Measurements from ENCODE around the gene TRIM67.
"Not testable (repeated sequence)": the region's sequence is repeated elsewhere in the genome, so short reads cannot be mapped to it uniquely, and the experiment has no call there.

TRIM67 gene

GRCh38 chr1:231211005-231211857, 49.4 kb downstream of the TRIM67 start:
- Histone ChIP-seq H3K27ac (ENCODE audit: low read length) (no peak overlapping the region), H3K27me3 (ENCODE audit: low read depth, low read length) (no peaks in the 10 kb centered on the region), H3K9me3 (ENCODE audit: control insufficient read depth in 1 of 2, low read length in 2 of 2) (no peaks in the 10 kb centered on the region), H3K4me1 (ENCODE audit: control insufficient read depth in 1 of 2, insufficient read depth in 2 of 2, low read length in 2 of 2) (peaks cover 0 to 8% of the 10 kb centered on the region in 2 donors), H3K4me3 (ENCODE audit: low read depth in 1 of 2, low read length in 2 of 2) (peak overlapping the region; percentile 67 to 68), H3K36me3 (ENCODE audit: control insufficient read depth in 1 of 2, insufficient read depth in 2 of 2, low read length in 2 of 2) (no peaks in the 10 kb centered on the region)

- H3K4me1 ChIP-seq (ENCODE audit: control insufficient read depth in 1 of 2, insufficient read depth in 2 of 2, low read length in 2 of 2); H3K36me3 ChIP-seq (ENCODE audit: control insufficient read depth in 1 of 2, insufficient read depth in 2 of 2, low read length in 2 of 2); H3K27me3 ChIP-seq (ENCODE audit: low read depth, low read length); H3K4me3 ChIP-seq (ENCODE audit: low read depth in 1 of 2, low read length in 2 of 2); H3K9me3 ChIP-seq (ENCODE audit: control insufficient read depth in 1 of 2, low read length in 2 of 2); H3K27ac ChIP-seq (ENCODE audit: low read length): not testable (repeated sequence)
These were observed 50.4 kb downstream of the TRIM67 start for GRCh38 chr1:231212301-231212700.

- no peaks in the 10 kb centered on the region for H3K9me3 ChIP-seq (ENCODE audit: control insufficient read depth in 1 of 2, low read length in 2 of 2)
- H3K4me1 ChIP-seq (ENCODE audit: control insufficient read depth in 1 of 2, insufficient read depth in 2 of 2, low read length in 2 of 2) = peaks cover 0 to 8% of the 10 kb centered on the region in 2 donors
- no peak overlapping the region for H3K27ac ChIP-seq (ENCODE audit: low read length)
- H3K27me3 ChIP-seq (ENCODE audit: low read depth, low read length) = no peaks in the 10 kb centered on the region
- H3K4me3 ChIP-seq (ENCODE audit: low read depth in 1 of 2, low read length in 2 of 2) = no peak overlapping the region
- no peaks in the 10 kb centered on the region for H3K36me3 ChIP-seq (ENCODE audit: control insufficient read depth in 1 of 2, insufficient read depth in 2 of 2, low read length in 2 of 2)
These were observed 52.1 kb downstream of the TRIM67 start for GRCh38 chr1:231213831-231214573.

- H3K27me3 ChIP-seq (ENCODE audit: low read depth, low read length) = no peaks in the 10 kb centered on the region
- no peak overlapping the region for H3K27ac ChIP-seq (ENCODE audit: low read length)
- no peaks in the 10 kb centered on the region for H3K9me3 ChIP-seq (ENCODE audit: control insufficient read depth in 1 of 2, low read length in 2 of 2)
- peaks cover 0 to 8% of the 10 kb centered on the region in 2 donors for H3K4me1 ChIP-seq (ENCODE audit: control insufficient read depth in 1 of 2, insufficient read depth in 2 of 2, low read length in 2 of 2)
- no peaks in the 10 kb centered on the region for H3K36me3 ChIP-seq (ENCODE audit: control insufficient read depth in 1 of 2, insufficient read depth in 2 of 2, low read length in 2 of 2)
- no peak overlapping the region for H3K4me3 ChIP-seq (ENCODE audit: low read depth in 1 of 2, low read length in 2 of 2)
These were observed 53.2 kb downstream of the TRIM67 start for GRCh38 chr1:231214918-231215680.

DNA sequence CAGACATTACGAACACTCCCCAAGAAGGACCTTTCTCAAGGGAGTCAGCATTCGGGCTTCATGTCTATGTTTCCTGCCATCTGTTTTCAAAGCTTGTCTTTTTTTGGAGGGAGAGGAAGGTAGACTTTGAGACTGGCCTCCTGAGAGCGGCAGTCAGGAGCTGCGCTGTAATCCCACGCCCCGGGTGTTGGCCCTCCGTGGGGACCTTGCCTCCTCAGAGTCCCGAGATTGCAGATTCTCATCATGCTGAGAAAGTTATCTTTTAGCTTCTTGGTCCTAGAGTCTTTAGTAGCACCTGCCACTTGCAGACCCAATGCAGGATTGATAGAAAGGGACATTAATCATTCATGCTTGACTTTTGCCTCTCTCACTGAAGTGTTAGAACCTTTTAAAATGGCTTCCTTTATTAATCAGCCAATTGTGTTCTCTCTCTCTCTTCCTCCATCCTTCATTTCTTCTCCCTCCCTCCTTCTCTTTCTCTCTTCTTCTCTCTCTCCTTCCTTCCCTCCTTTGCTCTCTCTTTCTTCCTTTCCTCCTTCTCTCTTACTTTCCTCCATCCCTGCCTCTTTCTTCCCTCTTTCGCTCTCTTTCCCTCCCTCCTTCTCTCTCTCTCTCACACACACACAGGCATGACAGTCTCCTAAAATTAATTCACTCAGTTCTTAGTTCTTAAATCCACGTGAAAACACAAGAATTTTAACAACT, 54.0 kb downstream of the TRIM67 start:
- Histone ChIP-seq H3K27ac (ENCODE audit: low read length) (no peak overlapping the region), H3K36me3 (ENCODE audit: control insufficient read depth in 1 of 2, insufficient read depth in 2 of 2, low read length in 2 of 2) (no peaks in the 10 kb centered on the region), H3K4me3 (ENCODE audit: low read depth in 1 of 2, low read length in 2 of 2) (no peak overlapping the region), H3K4me1 (ENCODE audit: control insufficient read depth in 1 of 2, insufficient read depth in 2 of 2, low read length in 2 of 2) (peaks cover 0 to 8% of the 10 kb centered on the region in 2 donors), H3K27me3 (ENCODE audit: low read depth, low read length) (no peaks in the 10 kb centered on the region), H3K9me3 (ENCODE audit: control insufficient read depth in 1 of 2, low read length in 2 of 2) (no peaks in the 10 kb centered on the region)

DNA sequence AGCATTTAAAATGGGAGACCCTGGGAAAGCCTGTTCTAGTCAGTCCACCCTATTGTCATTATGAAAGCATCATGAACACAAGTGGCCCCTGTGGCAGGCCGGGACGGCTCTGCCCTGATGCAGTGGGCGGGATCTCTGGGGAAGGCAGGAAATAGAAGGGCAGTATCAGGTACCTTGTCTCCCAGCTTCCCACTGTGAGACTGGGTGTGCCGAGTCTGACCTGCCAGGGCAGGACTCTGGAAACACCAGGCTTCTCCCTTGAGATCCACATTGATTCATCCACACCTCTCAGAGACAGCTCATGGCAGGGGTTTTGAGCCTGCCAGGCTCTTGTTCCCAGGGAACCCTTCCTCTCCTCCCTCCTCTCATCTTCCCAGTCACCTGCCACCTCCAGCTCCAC, 54.6 kb downstream of the TRIM67 start:
- H3K27ac ChIP-seq (ENCODE audit: low read length) = no peak overlapping the region
- no peaks in the 10 kb centered on the region for H3K27me3 ChIP-seq (ENCODE audit: low read depth, low read length)
- peaks cover 0 to 2% of the 10 kb centered on the region in 2 donors for H3K4me1 ChIP-seq (ENCODE audit: control insufficient read depth in 1 of 2, insufficient read depth in 2 of 2, low read length in 2 of 2)
- no peaks in the 10 kb centered on the region for H3K9me3 ChIP-seq (ENCODE audit: control insufficient read depth in 1 of 2, low read length in 2 of 2)
- no peaks in the 10 kb centered on the region for H3K36me3 ChIP-seq (ENCODE audit: control insufficient read depth in 1 of 2, insufficient read depth in 2 of 2, low read length in 2 of 2)
- no peak overlapping the region for H3K4me3 ChIP-seq (ENCODE audit: low read depth in 1 of 2, low read length in 2 of 2)

GRCh38 chr1:231217056-231217455, 55.2 kb downstream of the TRIM67 start:
- no peaks in the 10 kb centered on the region for H3K27me3 ChIP-seq (ENCODE audit: low read depth, low read length)
- H3K9me3 ChIP-seq (ENCODE audit: control insufficient read depth in 1 of 2, low read length in 2 of 2) = no peaks in the 10 kb centered on the region
- H3K27ac ChIP-seq (ENCODE audit: low read length) = no peak overlapping the region
- no peak overlapping the region for H3K4me3 ChIP-seq (ENCODE audit: low read depth in 1 of 2, low read length in 2 of 2)
- H3K36me3 ChIP-seq (ENCODE audit: control insufficient read depth in 1 of 2, insufficient read depth in 2 of 2, low read length in 2 of 2) = no peaks in the 10 kb centered on the region
- no peaks in the 10 kb centered on the region for H3K4me1 ChIP-seq (ENCODE audit: control insufficient read depth in 1 of 2, insufficient read depth in 2 of 2, low read length in 2 of 2)

GRCh38 chr1:231218078-231218477, 56.2 kb downstream of the TRIM67 start:
- Histone ChIP-seq H3K4me1 (ENCODE audit: control insufficient read depth in 1 of 2, insufficient read depth in 2 of 2, low read length in 2 of 2) (no peaks in the 10 kb centered on the region), H3K9me3 (ENCODE audit: control insufficient read depth in 1 of 2, low read length in 2 of 2) (no peaks in the 10 kb centered on the region), H3K27me3 (ENCODE audit: low read depth, low read length) (no peaks in the 10 kb centered on the region), H3K27ac (ENCODE audit: low read length) (no peak overlapping the region), H3K36me3 (ENCODE audit: control insufficient read depth in 1 of 2, insufficient read depth in 2 of 2, low read length in 2 of 2) (no peaks in the 10 kb centered on the region), H3K4me3 (ENCODE audit: low read depth in 1 of 2, low read length in 2 of 2) (no peak overlapping the region)

DNA sequence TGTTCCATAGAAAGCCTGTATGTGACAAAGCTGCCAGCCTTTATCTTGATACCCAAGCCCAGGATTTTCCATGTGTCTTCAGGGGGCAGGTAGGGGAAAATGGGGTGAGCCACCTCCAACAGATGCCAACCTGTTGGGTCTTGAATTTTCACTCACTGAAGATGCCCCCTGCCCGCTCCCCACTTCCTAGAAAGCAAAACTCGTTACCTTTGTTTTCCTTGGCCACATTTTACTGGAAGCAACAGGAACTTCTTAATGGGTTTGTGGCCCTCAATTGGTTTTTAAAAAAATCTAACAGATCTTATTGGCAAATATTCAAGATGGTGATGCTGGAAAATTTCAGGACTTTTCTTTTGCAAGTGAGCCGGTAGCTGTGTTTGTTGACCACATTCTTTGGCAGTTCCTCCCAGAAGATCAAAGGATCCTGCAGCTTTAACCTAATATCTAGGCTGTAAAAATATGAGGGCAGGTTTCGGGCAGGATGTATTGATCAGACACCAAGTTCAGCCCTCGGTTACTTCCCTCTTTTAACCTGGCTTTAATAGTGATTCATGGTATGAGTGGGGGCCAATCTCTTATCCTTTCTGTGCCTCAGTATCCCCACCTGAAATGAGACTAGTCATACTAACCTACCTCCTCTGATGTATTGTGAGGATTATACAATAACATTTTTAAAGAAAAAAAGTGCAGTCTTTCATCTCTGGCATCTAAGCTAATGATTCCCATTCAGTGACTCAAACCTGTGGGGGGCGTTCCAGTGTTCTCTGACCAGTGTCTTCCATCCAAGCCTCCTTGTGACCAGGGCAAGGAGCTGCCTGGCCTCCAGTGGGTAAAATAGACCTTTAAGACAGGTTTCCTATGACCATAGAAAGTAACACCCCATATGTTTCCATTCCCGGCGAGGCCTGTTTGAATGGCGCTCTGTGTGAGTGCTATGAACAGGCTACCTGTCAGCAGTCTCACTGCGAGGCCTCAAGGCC, 57.9 kb downstream of the TRIM67 start:
- H3K27me3 ChIP-seq (ENCODE audit: low read depth, low read length) = no peaks in the 10 kb centered on the region
- H3K4me1 ChIP-seq (ENCODE audit: control insufficient read depth in 1 of 2, insufficient read depth in 2 of 2, low read length in 2 of 2) = no peaks in the 10 kb centered on the region
- peaks cover 13 to 14% of the 10 kb centered on the region in 2 donors for H3K36me3 ChIP-seq (ENCODE audit: control insufficient read depth in 1 of 2, insufficient read depth in 2 of 2, low read length in 2 of 2)
- H3K4me3 ChIP-seq (ENCODE audit: low read depth in 1 of 2, low read length in 2 of 2) = no peak overlapping the region
- no peak overlapping the region for H3K27ac ChIP-seq (ENCODE audit: low read length)
- no peaks in the 10 kb centered on the region for H3K9me3 ChIP-seq (ENCODE audit: control insufficient read depth in 1 of 2, low read length in 2 of 2)

- no peaks in the 10 kb centered on the region for H3K9me3 ChIP-seq (ENCODE audit: control insufficient read depth in 1 of 2, low read length in 2 of 2)
- H3K36me3 ChIP-seq (ENCODE audit: control insufficient read depth in 1 of 2, insufficient read depth in 2 of 2, low read length in 2 of 2) = peaks cover 24 to 25% of the 10 kb centered on the region in 2 donors
- H3K27ac ChIP-seq (ENCODE audit: low read length) = no peak overlapping the region
- no peak overlapping the region for H3K4me3 ChIP-seq (ENCODE audit: low read depth in 1 of 2, low read length in 2 of 2)
- no peaks in the 10 kb centered on the region for H3K27me3 ChIP-seq (ENCODE audit: low read depth, low read length)
- no peaks in the 10 kb centered on the region for H3K4me1 ChIP-seq (ENCODE audit: control insufficient read depth in 1 of 2, insufficient read depth in 2 of 2, low read length in 2 of 2)
These were observed 58.9 kb downstream of the TRIM67 start for GRCh38 chr1:231220801-231221200.
